Measurements from ENCODE around the gene RPL7A.
A peak's percentile ranks its signal among the peaks of the same experiment; 100 is the strongest.
"Not testable (repeated sequence)": the region's sequence is repeated elsewhere in the genome, so short reads cannot be mapped to it uniquely, and the experiment has no call there.

Gene RPL7A

GRCh38 chr9:133367778-133368177, 19.8 kb downstream of the RPL7A start:
- no peak for DNase-seq (ENCODE audit: low read depth in 1 of 2, low spot score in 1 of 2)

DNA sequence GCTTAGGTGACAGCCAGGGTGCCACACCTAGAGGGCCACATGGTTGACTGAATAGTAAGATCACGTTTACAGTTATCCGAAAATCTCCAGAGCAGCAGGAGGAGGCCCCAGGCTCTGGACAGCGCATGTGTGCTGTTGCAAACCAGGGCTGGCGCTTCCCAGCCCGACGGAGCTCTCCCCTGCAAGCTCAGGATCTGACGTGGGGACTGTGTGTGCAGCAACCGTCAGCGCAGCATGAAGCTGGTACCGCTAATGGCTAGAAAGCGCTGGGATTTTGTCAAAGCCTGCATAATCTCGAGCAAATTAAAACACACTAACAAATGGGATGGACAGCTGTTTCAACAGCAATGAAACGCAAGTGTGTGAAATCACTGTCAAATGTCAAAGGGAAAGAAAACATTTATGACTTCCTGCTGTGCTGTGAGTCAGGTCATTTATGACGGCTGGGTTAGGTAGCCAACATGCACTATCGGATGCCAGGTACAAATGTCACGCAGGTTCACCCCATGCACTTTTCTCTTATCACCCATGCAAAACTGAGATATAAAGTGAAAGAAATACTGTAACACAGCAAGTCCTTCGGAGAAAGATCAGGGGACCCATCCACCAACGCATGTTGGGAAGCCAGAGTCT, 20.3 kb downstream of the RPL7A start:
- no peak for DNase-seq (ENCODE audit: low read depth in 1 of 2, low spot score in 1 of 2)

- DNase-seq (ENCODE audit: low read depth in 1 of 2, low spot score in 1 of 2), result no peak
Measured at GRCh38 chr9:133369422-133369821, 21.4 kb downstream of the RPL7A start.

DNA sequence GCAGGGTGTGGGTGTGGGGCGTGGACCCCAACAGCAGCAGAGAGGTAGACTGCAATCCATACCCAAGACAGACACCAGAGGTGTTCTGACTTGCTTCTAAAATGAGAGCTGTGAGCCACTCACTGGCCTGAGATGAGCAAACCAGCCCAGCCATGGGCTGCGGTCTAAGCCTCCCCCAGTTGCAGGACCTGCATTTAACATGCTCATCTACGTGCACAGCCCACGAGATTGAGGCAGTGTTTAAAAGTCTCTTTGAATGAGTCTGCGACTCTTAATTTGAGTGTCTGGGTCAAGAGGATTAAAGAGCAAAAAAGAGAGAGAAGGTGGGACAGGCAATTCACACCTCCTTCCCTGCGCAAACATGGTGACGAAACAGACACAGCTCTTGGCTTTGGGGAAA, 21.9 kb downstream of the RPL7A start:
- no peak for DNase-seq (ENCODE audit: low read depth in 1 of 2, low spot score in 1 of 2)

- DNase-seq (ENCODE audit: low read depth in 1 of 2, low spot score in 1 of 2), result no peak
Measured at GRCh38 chr9:133370685-133371084, 22.7 kb downstream of the RPL7A start.

GRCh38 chr9:133371261-133371711, 23.3 kb downstream of the RPL7A start:
- peak; percentile 34 to 58 for DNase-seq (ENCODE audit: low read depth in 1 of 2, low spot score in 1 of 2)

- DNase-seq (ENCODE audit: low read depth in 1 of 2, low spot score in 1 of 2), result no peak
Measured at GRCh38 chr9:133372144-133372543, 24.1 kb downstream of the RPL7A start.

DNA sequence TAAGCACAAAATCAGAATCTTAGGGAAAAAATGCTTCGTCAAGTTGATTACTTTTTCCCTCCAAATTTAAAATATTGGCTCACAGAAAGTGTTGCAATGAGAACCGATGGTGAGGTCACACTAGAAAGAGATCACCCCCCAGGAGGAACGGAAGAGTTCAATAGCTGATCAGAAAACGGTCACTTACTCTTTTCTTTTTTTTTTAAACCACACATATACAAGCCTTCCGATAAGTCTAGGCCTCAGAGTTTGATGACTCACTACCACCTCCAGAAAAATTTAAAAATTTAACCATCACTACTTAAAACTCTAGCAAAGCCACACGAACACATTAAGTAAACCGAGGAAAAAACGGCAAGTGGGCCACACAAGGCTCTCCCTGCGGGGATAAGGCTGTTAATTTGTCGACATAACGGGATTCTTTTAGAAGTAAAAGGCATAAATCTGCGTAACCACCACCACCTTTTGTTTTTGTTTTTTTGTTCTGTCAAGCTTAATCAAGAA, 26.6 kb downstream of the RPL7A start:
- DNase-seq (ENCODE audit: low read depth in 1 of 2, low spot score in 1 of 2), result no peak

GRCh38 chr9:133375116-133375723, 27.2 kb downstream of the RPL7A start:
- no peak for DNase-seq (ENCODE audit: low read depth in 1 of 2, low spot score in 1 of 2)

- peak; percentile 90 to 91 for DNase-seq (ENCODE audit: low read depth in 1 of 2, low spot score in 1 of 2)
Measured at GRCh38 chr9:133375724-133376654, 28.0 kb downstream of the RPL7A start, which contains the start of the genes STKLD1 and SURF4. TSS of gene STKLD1 (plus strand) at chr9:133376366. CDS start at chr9:133376474, 108 bp downstream. TSS of gene SURF4 (minus strand) at chr9:133376060. CDS start at chr9:133375969, 91 bp downstream.

DNA sequence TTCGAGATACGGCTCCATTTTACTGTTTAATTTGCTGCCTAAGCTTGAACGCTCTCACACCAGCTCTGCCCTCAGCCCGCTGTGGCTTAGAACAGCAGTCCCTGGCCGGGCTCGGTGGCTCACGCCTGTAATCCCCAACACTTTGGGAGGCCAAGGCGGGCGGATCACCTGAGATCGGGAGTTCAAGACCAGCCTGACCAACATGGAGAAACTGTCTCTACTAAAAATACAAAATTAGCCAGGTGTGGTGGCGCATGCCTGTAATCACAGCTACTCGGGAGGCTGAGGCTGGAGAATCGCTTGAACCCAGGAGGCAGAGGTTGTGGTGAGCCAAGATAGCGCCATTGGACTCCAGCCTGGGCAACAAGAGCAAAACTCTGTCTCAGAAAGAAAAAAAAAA, 29.3 kb downstream of the RPL7A start:
- DNase-seq (ENCODE audit: low read depth in 1 of 2, low spot score in 1 of 2), result not testable (repeated sequence)

- no peak for DNase-seq (ENCODE audit: low read depth in 1 of 2, low spot score in 1 of 2)
Measured at GRCh38 chr9:133377721-133378216, 29.8 kb downstream of the RPL7A start.

DNA sequence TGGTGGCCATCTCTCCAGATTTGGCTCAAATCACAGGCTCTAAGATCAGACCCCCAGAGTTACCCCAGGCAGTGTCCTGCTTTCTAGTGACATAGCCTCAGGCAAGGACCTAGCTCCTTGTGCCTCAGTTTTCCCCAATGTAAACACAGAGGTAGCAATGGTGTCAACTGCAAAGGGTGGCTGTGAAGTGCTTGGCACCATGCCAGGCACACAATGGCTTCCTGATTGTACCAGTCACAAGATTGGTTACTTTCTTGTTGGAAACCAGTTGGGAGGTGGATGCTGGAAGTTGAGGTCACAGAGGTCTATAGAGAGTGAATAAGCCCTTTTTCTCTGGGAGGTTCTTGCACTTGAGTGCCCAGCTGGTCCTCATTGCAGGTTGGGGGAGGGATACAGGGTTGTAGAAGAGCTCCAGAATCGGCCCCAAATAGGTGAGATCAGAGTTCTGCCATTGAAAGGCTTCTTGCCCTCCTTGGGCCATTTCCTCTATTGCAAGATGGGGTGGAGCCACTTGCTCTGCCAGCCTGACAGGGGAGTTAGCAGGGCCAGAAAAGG, 30.5 kb downstream of the RPL7A start:
- no peak for DNase-seq (ENCODE audit: low read depth in 1 of 2, low spot score in 1 of 2)

GRCh38 chr9:133379153-133380086, 31.4 kb downstream of the RPL7A start:
- no peak for DNase-seq (ENCODE audit: low read depth in 1 of 2, low spot score in 1 of 2)

- no peak for DNase-seq (ENCODE audit: low read depth in 1 of 2, low spot score in 1 of 2)
Measured at GRCh38 chr9:133380734-133381133, 32.7 kb downstream of the RPL7A start.

- no peak for DNase-seq (ENCODE audit: low read depth in 1 of 2, low spot score in 1 of 2)
Measured at GRCh38 chr9:133382507-133383141, 34.6 kb downstream of the RPL7A start.

GRCh38 chr9:133383438-133383837, 35.4 kb downstream of the RPL7A start:
- DNase-seq (ENCODE audit: low read depth in 1 of 2, low spot score in 1 of 2), result no peak

GRCh38 chr9:133384736-133385321, 36.8 kb downstream of the RPL7A start:
- DNase-seq (ENCODE audit: low read depth in 1 of 2, low spot score in 1 of 2), result no peak

DNA sequence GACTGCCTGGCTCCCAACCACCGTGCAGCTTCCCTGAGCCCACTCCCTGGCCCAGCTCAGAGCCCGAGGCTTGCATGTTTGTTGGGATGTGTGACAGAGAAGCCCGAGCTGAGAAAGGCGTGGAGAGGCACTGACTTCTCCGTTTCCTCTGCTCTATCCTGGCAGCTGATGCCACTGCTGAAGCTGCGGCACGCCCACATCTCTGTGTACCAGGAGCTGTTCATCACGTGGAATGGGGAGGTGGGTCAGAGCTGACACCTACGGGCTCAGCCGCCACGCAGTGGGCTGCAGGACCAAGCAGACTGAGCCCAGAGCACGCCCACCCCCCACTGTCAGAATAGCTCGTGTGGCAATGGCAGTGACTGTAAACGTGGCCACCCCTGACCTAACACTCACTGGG, 37.4 kb downstream of the RPL7A start:
- DNase-seq (ENCODE audit: low read depth in 1 of 2, low spot score in 1 of 2), result no peak

All from activated T-helper 1 cell treated with anti-CD3 and anti-CD28 coated beads, Interleukin-2, amount 50 U/mL, for 16 hours (primary cell).